OCI-LY3 (cell line): Measurements from ENCODE around the gene NABP2.
A peak's percentile ranks its signal among the peaks of the same experiment; 100 is the strongest.

Experiments used
- H2AFZ ChIP-seq: fragments of 200-600, 300-600 bp; shearing (Covaris generic); 2 replicates; pipeline ENCODE4 v1.6.0; 2014; ENCODE audit warnings: antibody characterized with exemption, low read depth, low read length
- H3K27ac ChIP-seq: fragments of 200-600, 300-600 bp; sonication (generic); 2 replicates; pipeline ENCODE4 v1.5.1; 2014; ENCODE audit warnings: mild to moderate bottlenecking, low read length, moderate library complexity, mixed read lengths
- H3K27me3 ChIP-seq: fragments of 200-600, 300-600 bp; sonication (generic); 2 replicates; pipeline ENCODE4 v1.6.1; 2014; ENCODE audit warnings: low read depth, low read length, mixed read lengths
- H3K36me3 ChIP-seq: fragments of 200-600, 300-600 bp; sonication (generic); replicated peaks from 2 replicates; pipeline ENCODE3; 2014; ENCODE audit warnings: low read depth, low read length, mixed read lengths
- H3K4me1 ChIP-seq: fragments of 300-600, 200-600 bp; sonication (generic); 2 replicates; pipeline ENCODE4 v1.6.1; 2014; ENCODE audit warnings: low read length, mixed read lengths
- H3K4me2 ChIP-seq: fragments of 200-600, 300-600 bp; sonication (generic); 2 replicates; pipeline ENCODE4 v1.6.1; 2014; ENCODE audit warnings: low read length, mixed read lengths
- H3K4me3 ChIP-seq: fragments of 300-600, 200-600 bp; sonication (generic); 2 replicates; pipeline ENCODE4 v1.5.1; 2014; ENCODE audit warnings: antibody characterized with exemption, mild to moderate bottlenecking, low read length, moderate library complexity
- H3K79me2 ChIP-seq: fragments of 300-600, 200-600 bp; shearing (Covaris generic); 2 replicates; pipeline ENCODE4 v1.6.1; 2014; ENCODE audit warnings: mild to moderate bottlenecking, low read length, mixed read lengths
- H3K9ac ChIP-seq: fragments of 300-600, 200-600 bp; shearing (Covaris generic); 2 replicates; pipeline ENCODE4 v1.6.0; 2014; ENCODE audit warnings: mild to moderate bottlenecking, low read length, moderate library complexity
- H3K9me3 ChIP-seq: fragments of 200-600, 300-600 bp; shearing (Covaris generic); 2 replicates; pipeline ENCODE4 v1.6.1; 2014; ENCODE audit warnings: low read length, mixed read lengths; ENCODE audit not compliant: insufficient read depth
- H4K20me1 ChIP-seq: fragments of 200-600, 300-600 bp; sonication (generic); 2 replicates; pipeline ENCODE4 v1.6.1; 2016; ENCODE audit warnings: low read length, mixed read lengths; ENCODE audit not compliant: insufficient read depth
- EZH2phosphoT487 ChIP-seq: fragments of 200-600 bp; shearing (Covaris generic); IDR thresholded peaks from 2 replicates; pipeline ENCODE4 v1.6.1; 2018; ENCODE audit warnings: antibody characterized with exemption, mixed run types, low read depth
- TF ChIP-seq, protein P1 (sequence below): fragments of 200-600, 300-600 bp; sonication (generic); IDR thresholded peaks from 2 replicates; pipeline ENCODE4 v1.5.1; 2014; ENCODE audit warnings: antibody characterized with exemption, low read length, low read depth

NABP2 gene

GRCh38 chr12:56223571-56224101 is 506 bp upstream of the NABP2 start:
- H4K20me1 ChIP-seq, result peaks cover 5% of the 10 kb centered on the region; the same call in 1 of the 2 replicates
- H3K79me2 ChIP-seq, result peaks cover 37% of the 10 kb centered on the region
- no peaks in the 10 kb centered on the region for H3K27me3 ChIP-seq
- H3K4me1 ChIP-seq, result peaks cover 26% of the 10 kb centered on the region
- peak overlapping the region; percentile 73 for H2AFZ ChIP-seq
- TF ChIP-seq, protein P1, sequence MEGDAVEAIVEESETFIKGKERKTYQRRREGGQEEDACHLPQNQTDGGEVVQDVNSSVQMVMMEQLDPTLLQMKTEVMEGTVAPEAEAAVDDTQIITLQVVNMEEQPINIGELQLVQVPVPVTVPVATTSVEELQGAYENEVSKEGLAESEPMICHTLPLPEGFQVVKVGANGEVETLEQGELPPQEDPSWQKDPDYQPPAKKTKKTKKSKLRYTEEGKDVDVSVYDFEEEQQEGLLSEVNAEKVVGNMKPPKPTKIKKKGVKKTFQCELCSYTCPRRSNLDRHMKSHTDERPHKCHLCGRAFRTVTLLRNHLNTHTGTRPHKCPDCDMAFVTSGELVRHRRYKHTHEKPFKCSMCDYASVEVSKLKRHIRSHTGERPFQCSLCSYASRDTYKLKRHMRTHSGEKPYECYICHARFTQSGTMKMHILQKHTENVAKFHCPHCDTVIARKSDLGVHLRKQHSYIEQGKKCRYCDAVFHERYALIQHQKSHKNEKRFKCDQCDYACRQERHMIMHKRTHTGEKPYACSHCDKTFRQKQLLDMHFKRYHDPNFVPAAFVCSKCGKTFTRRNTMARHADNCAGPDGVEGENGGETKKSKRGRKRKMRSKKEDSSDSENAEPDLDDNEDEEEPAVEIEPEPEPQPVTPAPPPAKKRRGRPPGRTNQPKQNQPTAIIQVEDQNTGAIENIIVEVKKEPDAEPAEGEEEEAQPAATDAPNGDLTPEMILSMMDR, result no peak
- TF ChIP-seq EZH2phosphoT487, result no peak
- peak overlapping the region; percentile 73 for H3K9ac ChIP-seq
- no peaks in the 10 kb centered on the region for H3K36me3 ChIP-seq
- H3K4me2 ChIP-seq, result peak overlapping the region; percentile 94
- H3K4me3 ChIP-seq, result peak overlapping the region; percentile 87
- H3K27ac ChIP-seq, result peak overlapping the region; percentile 57
- no peaks in the 10 kb centered on the region for H3K9me3 ChIP-seq

DNA sequence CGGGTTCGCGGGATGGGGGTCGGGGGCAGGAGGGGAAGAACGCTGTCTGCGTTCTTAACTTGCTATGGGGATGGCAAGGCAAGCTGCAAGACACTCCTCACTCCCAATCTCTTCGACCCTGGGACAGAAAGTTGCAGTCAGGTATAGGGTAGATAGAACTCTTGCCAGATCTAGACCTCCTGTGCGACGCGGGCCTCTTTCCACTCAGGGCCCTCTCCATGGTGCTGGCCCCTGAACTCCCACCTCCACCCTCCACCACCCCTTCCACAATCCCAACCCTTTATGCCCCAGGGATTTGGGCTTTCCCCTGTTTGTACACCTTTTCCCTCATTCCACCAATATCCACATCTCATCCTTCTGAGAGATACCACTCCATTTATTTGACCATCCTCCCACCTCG is 812 bp downstream of the NABP2 start:
- H3K27ac ChIP-seq, result no peak overlapping the region
- H3K36me3 ChIP-seq, result no peaks in the 10 kb centered on the region
- H3K9ac ChIP-seq, result peak overlapping the region; percentile 89
- no peaks in the 10 kb centered on the region for H3K9me3 ChIP-seq
- H3K79me2 ChIP-seq, result peaks cover 32% of the 10 kb centered on the region
- H3K4me3 ChIP-seq, result peak overlapping the region; percentile 87
- TF ChIP-seq, protein P1, result no peak
- TF ChIP-seq EZH2phosphoT487, result no peak
- H3K4me2 ChIP-seq, result peak overlapping the region; percentile 78
- peaks cover 26% of the 10 kb centered on the region for H3K4me1 ChIP-seq
- no peaks in the 10 kb centered on the region for H3K27me3 ChIP-seq
- 0 out of 2 replicates have a peak overlapping the region, but pooled peaks have one; percentile 34 for H2AFZ ChIP-seq
- peaks cover 5% of the 10 kb centered on the region; the same call in 1 of the 2 replicates for H4K20me1 ChIP-seq

DNA sequence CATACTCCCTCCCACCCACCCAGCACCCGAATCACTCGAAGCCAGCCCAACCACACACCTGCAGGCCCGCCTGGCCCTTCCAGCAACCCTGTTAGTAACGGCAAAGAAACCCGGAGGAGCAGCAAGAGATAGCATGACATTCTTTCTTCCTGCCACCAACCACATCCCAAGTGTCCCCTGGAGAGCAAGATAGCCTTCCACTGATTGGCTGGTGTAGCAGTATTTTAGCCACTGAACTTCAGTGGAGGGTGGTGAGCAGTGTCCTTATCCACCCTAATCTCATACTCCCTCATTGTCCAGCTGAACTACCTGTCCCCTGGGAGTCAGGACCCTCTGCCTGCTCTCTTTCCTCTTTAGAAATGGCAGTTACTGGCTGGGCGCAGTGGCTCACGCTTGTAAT is 4.9 kb downstream of the NABP2 start:
- TF ChIP-seq, protein P1, result no peak
- no peak for TF ChIP-seq EZH2phosphoT487
- Histone ChIP-seq H2AFZ (no peak overlapping the region), H3K4me1 (peaks cover 9% of the 10 kb centered on the region; the same call in 1 of the 2 replicates), H3K9ac (no peak overlapping the region), H3K27ac (no peak overlapping the region), H3K36me3 (no peaks in the 10 kb centered on the region), H3K27me3 (no peaks in the 10 kb centered on the region), H3K4me3 (no peak overlapping the region), H3K79me2 (peaks cover 11% of the 10 kb centered on the region), H4K20me1 (no peaks in the 10 kb centered on the region), H3K9me3 (no peaks in the 10 kb centered on the region), H3K4me2 (no peak overlapping the region)

DNA sequence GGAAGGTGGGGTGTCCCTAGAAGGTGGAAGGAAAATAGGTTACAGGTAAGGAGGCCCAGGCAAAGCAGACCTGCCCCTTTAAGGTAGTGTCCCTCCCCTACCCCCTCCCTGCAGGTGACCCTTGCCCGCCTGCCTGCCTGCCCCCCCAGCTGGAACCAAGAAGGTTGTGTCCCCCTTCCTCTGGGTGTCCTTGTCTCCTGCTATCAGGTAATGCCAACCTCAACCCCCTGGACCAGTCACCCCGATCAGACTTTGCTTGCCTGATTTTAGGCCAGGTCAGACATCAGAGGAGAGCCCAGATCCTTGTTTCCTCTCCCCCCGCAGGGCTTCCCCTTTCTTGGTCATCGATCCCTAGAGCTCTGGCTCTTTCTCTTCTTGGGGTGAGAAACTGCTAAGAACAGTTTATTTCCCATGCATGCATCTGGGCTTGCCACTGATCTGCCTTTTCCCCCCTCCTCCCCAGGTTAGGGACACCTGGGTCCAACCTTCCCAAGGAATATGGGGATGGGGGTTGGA is 5.8 kb downstream of the NABP2 start, which contains the start of gene SLC39A5:
Gene SLC39A5 (plus strand): TSS at position 136 of the 516 bp plus-strand sequence. CDS start 1,224 bp downstream, outside the sequence.
- no peak for TF ChIP-seq EZH2phosphoT487
- TF ChIP-seq, protein P1, result no peak
- Histone ChIP-seq H3K4me3 (no peak within 1 kb of the TSS), H4K20me1 (no peaks in the 10 kb centered on the region), H3K79me2 (peaks cover 4% of the 10 kb centered on the region), H3K9me3 (no peaks in the 10 kb centered on the region), H2AFZ (no peak within 1 kb of the TSS), H3K27ac (no peak within 1 kb of the TSS), H3K4me2 (no peak within 1 kb of the TSS), H3K4me1 (peaks cover 7% of the 10 kb centered on the region; the same call in 1 of the 2 replicates), H3K36me3 (no peaks in the 10 kb centered on the region), H3K9ac (no peak within 1 kb of the TSS), H3K27me3 (no peaks in the 10 kb centered on the region)
